Middle frontal gyrus (tissue), 1 donor: ENCODE data around the gene PANK2.
"Not testable (repeated sequence)": the region's sequence is repeated elsewhere in the genome, so short reads cannot be mapped to it uniquely, and the experiment has no call there.

Experiments used
- DNase-seq: peaks from one replicate; pipeline ENCODE4 v3.0.0-alpha.2; 2015; ENCODE audit warnings: low spot score; ENCODE audit errors: extremely low spot score

Gene PANK2

DNA sequence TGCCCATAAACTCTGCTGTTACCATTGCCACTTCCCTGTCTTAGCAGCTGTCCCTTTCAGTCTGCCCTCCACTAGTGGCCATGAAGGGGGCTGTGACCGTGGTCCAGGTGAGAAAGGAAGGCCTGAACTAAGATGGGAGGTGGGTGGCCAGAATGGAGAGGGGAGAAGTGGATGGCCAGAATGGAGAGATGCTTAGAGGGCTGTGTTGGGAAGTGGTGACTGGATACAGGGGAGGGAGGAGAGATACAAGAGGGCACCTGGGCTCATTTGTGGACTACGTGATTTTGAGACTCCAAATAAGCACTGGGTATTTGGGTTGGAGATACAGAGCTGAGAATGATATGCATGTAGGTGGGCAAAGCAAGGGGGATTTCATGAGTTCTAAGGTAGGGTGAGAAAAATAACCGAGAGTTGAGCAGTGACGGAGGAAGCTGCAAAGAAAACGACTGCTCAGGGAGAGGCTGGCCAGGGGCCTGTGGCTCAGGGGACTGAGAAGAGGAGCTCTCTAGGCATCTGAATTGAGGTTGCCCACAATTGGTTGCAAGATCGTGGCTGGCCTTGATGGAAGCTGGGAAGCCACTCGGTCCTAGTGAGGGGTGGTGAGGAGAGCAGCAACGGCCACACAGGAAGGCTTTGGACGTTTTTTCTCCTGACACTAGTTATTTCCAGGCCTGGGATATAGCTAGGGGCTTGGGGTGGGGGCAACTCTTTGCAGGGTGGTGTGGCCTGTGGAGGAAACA, 36.9 kb downstream of the PANK2 start:
- no peak for DNase-seq

DNA sequence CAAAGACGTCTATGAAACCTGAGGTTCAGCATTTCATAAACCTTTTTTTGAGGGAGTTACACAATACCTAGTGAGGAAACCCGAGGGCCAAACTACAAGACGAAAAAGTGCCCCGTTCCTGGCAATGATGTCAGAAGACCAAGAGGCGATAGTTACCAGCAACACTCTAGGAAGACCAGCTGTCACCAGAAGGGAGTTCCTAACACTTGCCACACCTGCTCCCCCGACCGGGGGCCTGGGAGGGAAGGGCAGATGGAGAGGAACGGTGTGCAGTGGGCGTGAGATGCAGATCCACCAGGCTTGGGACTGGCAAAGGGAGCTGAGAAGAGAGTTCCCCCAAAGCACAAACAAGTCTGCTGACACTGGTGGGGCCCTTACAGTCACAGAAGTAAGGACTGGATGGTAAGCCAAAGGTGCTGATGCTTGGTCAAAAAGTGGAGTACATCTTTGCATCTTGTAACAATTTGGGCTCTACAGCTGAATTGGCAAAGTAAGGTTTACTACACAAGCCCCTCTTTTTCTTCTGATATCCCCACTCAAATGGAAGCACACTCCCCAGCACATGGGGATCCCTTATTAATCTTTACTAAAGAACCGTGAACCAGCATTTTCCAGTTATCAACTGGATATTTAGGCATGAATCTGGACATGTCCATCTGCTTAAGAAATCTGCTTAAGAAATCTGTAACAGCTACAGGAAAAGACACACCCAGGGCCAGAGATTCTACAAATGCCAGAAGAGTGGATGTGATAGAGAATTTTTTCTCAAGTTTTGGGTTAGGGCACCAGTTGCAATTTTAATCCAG, 38.5 kb downstream of the PANK2 start:
- DNase-seq = no peak

DNA sequence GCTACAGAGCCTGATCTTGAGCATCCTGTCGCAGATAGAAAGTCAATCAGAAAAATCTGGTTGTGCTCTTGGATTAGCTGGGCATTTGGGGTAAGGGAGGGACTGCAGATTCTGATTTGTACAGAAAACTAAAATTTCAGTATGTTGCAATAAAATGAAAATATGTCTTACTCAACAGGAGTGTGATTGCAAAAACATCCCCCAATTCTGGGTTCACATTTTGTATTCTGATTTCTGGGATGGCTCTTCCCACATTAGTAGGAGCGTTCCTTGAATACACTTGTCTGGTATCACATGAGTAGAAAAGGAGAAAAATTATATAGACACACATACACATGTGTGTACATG, 40.5 kb downstream of the PANK2 start:
- DNase-seq = no peak

DNA sequence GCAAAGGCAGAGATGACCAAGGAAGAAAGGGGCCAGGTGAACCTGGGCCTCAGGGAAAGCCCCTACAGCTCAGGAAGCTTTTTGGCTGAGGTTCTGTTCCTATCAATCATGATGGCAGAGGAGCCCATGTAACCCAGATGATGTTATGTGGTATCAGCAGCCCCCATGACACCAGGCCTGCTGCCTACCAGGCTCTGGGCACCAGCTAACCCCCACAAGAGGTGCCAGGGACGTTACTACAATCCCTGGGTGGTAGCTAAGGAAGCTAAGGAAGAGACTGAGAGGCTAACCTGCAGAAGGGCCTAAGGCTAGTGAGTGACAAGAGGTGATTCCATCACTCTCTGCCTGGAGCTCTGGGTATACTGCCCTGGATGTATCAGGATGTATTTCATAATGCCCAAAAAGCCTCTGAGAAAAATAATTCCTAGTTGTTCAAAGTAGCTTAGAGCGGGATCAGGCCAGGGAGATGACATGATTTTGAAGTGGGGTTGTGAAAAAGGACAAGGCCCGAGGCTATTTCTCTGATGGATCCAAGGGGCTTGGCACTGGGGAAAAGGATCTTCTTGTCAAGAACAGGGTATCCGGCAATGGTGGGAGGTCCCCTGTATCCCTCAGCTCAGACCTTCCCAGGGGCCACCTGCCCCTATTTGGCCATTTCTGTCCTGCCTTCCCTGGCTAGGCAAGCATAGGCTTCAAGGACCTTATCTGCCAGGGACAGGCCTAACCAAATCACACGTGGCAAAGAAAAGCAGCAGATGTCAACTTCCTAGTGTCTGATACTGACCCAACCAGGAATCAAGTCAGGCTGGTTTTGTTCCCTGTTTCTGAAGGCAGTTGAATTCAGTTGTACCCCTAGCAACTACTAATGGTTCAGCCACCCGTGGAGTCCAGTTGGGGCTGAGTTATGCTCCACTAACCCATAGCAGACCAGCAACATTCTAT, 41.3 kb downstream of the PANK2 start:
- no peak for DNase-seq

DNA sequence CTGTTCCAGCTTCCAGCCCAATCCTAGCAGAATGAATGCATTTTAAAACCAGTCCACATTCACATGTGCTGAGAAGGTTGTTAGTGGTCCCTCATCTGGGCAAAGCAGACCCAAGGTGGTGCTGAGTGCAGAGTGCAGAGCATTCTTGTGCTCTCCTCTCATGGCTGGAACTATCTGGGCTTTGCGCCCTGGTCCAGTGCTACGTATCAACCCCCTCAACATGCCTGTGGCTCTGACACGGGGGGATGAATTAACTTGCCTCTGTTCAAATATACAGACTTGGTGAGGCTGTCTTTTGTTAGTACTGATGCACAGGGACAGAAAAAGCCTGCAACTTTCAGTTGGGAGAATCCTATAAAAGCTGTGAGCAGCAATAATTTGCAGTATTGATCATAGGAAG, 42.5 kb downstream of the PANK2 start:
- DNase-seq = no peak

DNA sequence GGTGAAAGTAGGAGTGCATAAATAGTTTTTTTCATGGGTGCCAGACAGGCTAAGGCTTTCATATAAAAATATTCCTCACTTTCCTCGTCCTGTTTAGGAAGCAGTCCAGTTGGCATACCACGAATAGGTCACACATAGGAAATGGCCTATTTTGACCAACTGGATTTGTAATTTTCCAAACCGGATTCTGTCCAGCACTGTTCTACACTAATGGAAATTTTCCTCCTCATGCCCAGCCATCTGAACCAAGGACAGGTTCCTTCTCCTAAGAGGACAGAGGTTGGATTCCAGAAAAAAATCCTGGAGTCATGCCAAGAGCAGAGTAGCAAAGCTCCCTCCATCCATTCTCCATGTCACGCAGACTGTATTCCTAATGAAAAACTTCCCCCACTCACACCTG, 43.1 kb downstream of the PANK2 start:
- no peak for DNase-seq

DNA sequence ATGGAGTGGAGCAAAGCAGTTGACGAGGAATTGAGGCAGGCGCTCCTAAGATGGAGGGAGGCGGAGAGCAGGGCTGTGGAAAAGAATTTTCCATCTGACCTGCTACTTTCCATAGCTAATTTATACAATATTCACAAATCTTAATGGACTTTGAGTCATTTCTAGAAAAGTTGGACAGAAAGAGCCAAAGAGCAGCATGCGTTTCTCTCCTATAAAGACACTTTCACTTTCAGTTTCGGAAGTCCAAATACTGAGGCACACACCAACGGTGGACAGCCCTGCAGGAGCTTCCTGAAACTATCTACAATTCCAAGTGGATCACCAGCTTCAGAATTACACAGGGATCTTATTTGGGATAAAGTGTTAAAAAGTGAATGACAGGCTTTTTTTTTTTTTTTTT, 43.5 kb downstream of the PANK2 start:
- DNase-seq = no peak

DNA sequence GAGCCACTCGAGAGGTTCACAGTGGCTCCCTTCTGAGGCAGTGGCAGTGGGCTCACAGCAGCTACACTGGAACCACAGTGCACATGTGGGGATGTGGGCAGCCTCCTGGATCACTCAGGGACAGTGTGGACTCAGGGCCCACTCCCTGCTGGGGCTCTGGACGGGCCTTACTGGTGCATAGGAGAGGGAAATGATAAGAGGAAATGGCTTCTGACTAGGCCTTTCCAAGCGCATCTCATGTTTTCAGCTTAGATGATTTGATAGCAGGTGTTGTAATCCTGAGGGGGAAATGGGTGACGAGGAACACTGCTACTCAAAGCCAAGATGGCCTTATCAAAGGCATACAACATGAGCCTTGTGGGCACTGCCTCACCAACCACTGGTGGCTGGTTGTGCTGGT, 44.0 kb downstream of the PANK2 start:
- DNase-seq = no peak

DNA sequence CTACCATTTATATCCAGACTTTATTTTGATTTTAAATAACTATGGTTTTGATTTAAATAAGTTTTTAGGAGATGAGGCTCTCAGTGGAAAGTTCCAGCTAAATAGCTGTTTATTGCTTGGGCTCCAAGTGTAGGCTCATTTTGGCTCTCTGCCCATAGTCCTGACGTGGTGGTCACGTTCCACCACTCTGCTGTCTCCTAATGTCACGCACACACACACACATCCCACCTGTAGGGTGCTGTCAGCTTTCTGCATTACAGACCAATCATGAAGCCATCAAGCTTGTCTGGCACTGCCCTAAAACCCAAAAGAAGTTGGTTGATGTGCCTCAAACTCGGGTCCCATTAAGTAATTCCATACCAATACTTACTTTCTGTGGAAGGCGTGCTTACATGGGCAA, 45.4 kb downstream of the PANK2 start:
- DNase-seq = no peak

DNA sequence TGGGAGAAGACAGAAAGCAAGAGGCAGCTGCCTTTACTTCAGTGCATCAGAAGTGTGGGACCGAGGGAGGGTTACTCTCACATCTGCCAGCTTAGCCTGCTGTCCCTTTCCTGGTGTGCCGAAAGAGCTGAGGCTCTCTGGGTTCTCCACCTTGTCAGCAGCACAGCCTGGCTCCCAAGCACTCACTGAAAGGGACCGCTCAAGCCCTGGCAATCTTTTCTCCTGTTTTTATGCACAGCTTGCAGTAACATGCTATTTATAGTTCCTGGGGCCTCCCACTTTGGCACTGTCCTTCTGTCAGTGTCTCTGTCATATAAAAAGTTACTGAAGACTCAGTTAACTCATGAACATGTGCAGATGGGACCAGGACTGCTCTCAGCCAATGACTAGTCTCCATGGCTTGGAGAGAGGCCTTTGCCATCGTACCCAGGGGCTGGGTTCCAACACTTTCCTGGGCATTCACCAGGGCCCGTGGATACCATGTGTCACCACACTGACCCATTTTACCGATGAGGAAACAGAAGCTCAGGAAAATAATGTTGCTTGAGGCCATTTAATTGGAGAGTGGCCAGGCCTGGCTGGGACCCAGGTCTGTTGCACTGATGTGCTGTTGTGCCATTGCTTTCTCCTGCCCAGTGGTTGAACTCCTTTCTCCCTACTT, 46.2 kb downstream of the PANK2 start:
- DNase-seq = no peak

DNA sequence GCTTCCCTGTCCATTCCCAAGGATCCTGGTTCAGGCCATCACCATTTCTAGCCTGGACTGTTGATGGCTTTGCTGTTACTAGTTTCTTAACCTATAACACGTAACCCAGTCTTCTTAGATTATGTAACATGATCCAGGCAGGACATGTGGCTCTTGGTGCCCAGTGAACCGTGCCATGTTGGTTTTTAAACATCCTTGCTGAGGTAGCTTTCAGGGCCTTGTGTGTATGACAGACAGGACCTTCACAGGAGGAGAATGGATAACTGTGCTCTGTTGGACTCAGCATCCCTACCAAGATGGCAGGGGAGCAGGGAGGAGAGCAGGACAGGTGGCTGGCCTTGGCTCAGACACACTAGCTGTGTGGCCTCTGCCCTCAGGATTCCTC, 46.8 kb downstream of the PANK2 start:
- no peak for DNase-seq

DNA sequence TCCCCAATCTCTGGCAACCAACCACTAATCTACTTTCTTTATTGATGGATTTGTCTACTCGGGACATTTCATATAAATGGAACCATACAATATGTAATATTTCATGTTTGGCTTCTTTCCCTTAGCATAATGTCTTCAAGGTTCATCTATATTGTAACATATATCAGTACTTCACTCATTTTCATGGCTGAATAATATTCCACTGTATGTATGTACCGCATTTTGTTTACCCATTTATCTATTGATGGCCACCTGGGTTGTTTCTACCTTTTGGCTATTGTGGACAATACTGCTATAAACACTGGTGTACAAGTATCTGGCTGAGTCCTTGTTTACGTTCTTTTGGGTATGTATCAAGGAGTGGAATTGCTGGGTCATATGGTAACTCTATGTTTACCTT, 48.4 kb downstream of the PANK2 start:
- no peak for DNase-seq

DNA sequence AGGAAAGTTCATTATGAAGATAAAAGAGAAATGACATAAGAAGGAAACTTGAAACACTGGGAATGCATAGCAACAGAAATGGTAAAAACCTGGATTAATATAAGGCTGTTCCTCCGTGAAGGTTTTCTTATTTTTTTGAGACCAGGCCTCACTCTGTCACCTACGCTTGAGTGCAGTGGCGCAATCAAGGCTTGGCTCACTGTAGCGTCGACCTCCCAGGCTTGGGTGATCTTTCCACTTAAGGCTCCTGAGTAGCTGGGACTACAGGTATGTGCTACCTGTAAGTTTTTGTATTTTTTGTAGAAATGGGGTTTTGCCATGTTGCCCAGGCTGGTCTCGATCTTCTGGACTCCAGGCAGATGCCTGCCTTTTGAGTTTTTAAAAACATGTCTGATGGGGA, 51.7 kb downstream of the PANK2 start:
- no peak for DNase-seq

DNA sequence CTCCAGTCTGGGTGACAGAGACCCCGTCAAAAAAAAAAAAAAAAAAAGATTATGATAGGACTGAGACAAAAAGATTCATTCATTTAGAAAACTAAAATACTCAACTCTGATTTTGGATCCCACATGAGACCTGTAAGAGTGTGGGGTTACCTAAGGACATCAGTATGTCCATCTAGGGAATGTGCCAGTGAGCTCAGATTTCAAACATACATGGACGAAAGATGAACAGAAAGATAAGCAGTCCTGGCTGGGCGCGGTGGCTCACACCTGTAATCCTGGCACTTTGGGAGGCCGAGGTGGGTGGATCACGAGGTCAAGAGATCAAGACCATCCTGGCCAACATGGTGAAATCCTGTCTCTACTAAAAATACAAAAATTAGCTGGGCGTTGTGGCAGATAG, 57.5 kb downstream of the PANK2 start:
- DNase-seq = not testable (repeated sequence)

DNA sequence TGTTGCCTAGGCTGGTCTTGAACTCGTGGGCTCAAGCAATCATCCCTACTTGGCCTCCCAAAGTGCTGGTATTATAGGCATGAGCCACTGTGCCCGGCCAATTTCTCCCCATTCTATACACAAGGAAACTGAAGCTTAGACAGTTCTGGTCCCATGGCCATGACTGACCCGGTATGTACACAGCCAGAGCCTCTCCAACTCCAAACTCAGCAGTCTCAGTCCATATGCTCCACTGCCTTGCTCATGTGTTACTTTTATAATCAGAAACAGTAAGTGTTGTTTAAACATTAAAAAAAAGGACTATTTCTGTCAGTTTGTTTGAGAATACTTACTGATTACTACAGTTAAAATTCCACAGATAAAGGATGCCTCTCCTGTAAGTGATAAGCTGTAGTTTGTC, 75.5 kb downstream of the PANK2 start:
- no peak for DNase-seq

DNA sequence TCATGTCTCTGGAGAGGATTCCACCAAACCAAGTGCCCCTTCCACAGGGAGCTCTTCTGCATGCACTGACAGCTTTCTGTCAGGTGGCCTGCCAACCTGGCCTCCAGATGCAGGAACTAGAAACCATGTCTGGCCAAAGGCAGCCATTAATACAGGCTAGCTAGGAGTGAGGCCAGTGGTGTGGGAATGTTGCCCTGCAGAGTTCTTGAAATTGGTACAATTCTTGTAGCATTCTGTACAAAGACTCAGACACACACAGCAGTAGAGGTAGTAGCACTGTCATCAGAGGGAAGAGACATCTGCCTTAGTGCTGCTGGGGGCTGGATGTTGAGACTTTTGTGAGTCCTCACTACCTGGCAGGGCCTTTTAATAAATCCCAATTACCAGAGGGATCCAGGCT, 77.4 kb downstream of the PANK2 start:
- no peak for DNase-seq

DNA sequence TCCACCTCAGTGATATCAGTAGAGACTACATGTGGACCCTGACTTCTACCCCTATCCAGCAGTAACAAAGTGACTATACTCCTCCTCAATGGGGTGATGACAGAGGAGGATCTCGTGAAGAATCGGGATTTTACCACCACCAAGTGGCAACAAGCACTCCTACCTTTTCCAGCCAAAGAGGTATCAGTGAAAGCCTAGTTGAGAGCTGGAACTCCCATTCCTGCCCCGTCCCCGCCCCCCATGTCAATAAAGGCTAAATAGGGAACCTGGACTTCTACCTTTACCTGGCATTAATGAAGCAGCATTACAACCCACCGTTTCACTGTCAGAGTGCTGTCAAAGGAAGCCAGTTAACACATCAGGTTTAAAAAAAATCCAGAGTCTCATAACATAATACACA, 80.8 kb downstream of the PANK2 start:
- DNase-seq = no peak

DNA sequence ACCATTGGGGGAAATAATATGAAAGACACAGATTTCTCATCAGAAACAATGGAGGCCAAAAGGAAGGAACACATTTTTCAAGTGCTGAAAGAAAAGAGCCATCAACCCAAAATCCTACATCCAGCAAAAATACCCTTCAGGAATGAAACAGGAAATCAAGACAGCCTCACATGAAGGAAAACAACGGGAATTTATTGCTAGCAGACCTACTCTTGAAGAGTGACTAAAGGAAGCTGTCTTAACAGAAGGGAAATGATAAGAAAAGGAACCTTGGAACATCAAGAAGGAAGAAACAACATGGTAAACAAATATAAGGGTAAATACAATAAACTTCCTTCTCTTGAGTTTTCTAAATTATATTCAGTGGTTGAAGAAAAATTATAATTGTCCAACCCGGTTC, 82.0 kb downstream of the PANK2 start:
- DNase-seq = no peak

DNA sequence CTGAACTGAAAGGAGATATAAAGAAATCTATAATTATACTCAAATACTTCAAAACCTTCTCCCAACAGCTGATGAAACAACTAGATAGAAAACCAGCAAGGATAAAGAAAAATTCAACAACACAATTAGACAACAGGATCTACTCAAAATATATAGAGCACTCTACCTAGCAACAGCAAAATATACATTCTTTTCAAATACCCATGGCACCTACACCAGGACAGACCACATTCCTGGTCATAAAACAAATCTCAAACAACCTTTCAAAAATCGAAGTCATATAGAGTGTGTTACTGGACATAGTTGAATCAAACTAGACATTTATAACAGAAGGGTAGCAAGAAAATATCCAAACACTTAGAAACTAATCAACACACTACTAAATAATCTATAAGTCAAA, 83.0 kb downstream of the PANK2 start:
- no peak for DNase-seq

DNA sequence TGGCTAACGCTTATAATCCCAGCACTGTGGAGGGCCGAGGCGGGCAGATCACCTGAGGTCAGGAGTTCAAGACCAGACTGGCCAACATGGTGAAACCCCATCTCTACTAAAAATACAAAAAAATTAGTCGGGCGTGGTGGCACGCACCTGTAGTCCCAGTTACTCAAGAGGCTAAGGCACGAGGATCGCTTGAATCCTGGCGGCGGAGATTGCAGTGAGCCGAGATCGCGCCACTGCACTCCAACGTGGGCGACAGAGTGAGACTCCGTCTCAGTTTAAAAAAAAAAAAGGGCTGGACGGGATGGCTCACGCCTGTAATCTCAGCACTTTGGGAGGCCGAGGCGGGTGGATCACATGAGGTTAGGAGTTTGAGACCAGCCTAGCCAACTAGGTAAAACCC, 83.4 kb downstream of the PANK2 start:
- not testable (repeated sequence) for DNase-seq

DNA sequence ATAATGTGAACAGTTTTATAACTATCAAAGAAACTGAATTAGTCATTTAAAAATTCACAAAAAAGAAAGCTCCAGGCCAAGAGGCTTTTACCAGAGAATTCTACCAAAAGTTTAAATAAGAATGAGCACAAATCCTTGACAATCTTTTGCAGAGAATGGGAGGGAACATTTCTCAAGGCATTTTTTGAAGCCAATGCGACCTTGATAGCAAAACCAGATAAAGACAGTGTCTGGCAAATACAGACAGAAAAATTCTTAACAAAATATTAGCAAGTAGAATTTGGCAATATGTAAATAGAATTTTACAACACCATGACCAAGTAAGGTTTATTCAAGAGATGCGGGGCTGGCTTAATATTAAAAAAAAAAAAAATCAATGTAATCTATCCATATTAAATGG, 84.5 kb downstream of the PANK2 start:
- no peak for DNase-seq

DNA sequence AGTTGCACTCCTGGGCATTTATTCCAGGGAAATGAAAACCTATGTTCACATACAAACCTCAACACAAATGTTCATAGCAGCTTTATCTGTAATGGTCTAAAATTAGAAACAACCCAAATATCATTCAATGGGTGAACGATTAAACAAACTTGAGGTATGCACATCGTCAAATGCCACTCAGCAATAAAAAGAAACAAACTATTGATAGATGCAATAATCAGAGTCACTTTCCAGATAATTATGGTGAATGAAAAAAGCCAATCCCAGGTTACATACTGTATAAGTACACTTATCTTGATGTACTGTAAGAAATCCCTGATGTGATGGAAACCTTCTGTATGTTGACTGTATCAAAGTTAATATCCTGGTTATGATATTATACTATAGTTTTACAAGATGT, 87.3 kb downstream of the PANK2 start:
- DNase-seq = no peak
